GM19035 (cell line): ENCODE data around the gene FBLIM1.

Experiments
- ATAC-seq: cut with Tn5 transposase; IDR thresholded peaks from one replicate; pipeline ENCODE4 v1.9.1; 2021; ENCODE audit not compliant: unreplicated experiment

Gene FBLIM1, protein sequence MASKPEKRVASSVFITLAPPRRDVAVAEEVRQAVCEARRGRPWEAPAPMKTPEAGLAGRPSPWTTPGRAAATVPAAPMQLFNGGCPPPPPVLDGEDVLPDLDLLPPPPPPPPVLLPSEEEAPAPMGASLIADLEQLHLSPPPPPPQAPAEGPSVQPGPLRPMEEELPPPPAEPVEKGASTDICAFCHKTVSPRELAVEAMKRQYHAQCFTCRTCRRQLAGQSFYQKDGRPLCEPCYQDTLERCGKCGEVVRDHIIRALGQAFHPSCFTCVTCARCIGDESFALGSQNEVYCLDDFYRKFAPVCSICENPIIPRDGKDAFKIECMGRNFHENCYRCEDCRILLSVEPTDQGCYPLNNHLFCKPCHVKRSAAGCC

DNA sequence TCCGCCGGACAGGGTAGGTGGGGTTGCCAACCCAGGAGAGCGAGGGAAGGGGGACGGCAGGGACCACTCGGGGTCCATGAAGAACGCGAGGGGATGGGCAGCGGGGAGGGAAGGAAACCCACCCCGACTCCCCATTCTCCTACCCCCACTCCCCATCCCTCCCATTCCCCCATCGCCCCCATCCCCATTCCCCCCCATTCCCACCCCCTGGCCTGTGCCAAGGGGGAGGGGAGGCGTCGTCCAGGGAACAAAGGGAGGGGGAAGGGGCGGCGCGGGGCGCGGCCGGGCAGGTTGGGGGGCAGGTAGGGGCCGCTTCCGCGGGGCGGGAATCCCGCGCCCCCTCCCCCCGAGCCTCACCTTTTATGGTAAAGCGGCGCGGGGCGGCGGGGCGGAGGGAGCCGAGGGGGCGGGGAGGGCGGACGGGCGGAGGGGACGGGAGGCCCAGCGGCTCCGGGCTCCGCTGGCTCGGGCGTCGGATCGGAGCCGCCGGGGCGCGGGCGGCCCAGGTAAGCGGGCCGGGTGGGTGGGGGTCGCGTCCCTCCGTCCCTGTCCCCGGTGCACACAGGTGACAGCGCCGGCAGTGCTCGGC is at the start of gene FBLIM1:
FBLIM1 (plus strand) TSS at position 453 of the 589 bp plus-strand sequence. CDS start 6,189 bp downstream, outside the sequence.
- no peak for ATAC-seq

DNA sequence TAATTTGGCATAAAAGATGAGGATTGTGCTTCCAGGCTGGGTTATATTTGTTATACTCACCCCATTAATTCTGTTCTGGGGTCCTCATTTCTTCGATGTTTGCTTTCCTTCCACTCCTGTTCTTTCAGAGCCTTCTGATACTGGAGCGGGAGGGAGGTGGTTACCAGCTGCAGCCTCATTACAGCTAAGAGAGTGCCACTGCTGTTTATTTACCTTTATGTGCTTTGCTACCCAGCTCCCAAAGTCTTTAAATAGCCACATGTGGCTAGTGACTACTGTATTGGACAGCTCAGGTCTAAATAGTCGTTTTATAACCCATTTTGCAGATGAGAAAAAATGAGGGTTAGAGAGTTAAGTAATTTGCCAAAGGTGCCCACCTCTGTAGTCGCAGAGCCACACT is 49.4 kb upstream of the FBLIM1 start:
- no peak for ATAC-seq

DNA sequence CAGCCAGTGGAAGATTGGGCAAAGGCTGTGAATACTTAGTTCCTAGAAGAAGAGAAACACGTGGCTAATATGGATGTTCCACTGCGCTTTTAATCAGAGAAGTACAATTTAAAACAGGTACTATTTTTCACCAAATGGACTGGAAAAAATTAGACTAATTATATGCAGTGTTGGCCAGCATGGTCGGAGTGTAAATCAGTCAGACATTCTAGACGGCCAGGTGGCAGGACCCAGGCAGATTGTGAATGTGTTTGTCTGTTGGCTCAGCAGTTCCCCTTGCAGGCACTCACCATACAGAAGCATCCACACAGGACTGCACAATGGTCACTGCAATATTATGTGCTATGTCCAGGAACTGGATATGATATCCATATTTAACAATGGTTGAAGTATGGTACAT is 46.4 kb upstream of the FBLIM1 start:
- no peak for ATAC-seq

DNA sequence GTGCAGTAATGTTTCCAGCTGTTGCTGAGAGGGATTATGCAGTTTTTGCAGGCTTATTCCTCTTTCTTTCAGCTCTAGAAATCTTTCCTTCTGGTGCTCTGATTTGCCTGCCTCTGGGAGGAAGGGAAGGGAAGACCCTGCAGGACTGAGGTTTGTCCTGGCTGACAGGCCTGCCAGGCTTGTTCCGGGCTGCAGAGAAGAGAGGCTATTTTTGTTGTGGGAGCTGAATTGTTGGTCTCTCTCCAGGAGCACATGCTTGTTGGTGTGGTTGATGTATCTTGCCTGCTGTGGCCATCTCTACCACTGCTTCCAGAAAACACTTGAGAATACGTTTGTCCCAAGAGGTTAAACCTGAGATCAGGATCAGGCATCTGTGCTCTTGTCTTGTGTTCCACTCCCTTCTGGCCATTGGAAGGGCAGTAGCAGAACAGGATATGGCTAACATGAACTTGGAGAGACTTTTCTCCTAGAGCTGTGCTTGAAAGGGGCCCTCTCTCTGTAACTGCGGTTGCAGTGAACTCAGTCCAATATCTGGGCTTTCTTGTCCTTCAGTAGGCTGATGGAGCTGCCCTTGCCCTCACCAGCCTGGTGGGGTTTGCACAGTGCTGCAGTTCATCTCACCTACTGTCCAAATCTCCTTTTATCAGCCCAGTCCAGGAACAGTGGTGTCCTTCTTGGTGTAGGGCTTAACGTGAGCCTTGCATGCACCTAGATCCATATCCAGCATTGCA is 44.0 kb upstream of the FBLIM1 start:
- no peak for ATAC-seq

DNA sequence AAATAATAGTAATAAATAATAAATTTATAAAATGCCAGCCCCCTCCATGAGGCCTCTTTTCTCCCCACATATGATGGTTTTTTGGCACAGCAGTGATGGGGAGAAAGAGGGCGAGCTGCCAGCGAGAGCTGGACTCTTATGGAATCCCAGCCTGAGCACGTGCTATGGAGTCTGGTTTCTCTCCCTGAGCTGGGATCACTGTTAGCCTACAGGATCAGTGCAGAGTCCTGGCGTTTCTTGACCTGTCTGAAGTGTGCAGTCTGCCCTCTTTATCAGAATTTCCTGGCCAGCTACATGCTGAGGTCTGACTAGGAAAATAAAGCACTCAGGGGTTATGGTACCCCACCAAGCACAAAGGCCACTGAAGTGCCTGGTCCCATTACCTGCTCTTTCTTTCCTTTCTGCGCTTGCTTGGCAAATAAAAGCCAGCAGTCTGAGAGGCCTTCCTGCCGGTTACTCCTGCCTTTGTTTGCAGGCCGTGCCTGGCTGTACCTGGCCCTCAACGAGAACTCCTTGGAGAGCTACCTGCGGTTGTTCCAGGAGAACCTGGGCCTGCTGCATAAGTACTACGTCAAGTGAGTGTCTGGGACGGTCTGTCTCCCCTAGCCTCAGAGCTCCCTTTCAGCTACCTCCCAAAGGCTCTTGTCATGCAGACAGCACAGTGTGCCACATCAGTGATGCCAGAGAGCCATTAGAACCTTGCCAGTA is 41.0 kb upstream of the FBLIM1 start:
- ATAC-seq = no peak

DNA sequence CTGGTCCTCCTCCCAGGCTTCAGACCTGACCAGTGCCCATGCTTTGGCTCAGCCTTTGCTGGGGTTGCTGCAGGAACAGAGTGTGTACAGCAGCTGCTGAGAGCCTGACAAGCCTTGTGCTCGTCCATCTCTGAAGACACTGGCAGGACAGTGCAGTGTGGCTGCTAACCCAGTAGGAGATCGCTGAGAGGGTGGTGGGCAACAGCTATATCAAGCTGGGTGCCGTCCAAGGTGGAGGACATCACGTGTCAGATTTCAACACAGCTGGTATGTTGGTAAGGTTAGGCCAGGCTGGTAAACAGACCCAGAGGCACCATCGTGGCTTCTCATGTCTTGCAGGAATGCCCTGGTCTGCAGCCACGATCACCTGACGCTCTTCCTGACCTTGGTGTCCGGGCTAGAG is 40.4 kb upstream of the FBLIM1 start:
- no peak for ATAC-seq

DNA sequence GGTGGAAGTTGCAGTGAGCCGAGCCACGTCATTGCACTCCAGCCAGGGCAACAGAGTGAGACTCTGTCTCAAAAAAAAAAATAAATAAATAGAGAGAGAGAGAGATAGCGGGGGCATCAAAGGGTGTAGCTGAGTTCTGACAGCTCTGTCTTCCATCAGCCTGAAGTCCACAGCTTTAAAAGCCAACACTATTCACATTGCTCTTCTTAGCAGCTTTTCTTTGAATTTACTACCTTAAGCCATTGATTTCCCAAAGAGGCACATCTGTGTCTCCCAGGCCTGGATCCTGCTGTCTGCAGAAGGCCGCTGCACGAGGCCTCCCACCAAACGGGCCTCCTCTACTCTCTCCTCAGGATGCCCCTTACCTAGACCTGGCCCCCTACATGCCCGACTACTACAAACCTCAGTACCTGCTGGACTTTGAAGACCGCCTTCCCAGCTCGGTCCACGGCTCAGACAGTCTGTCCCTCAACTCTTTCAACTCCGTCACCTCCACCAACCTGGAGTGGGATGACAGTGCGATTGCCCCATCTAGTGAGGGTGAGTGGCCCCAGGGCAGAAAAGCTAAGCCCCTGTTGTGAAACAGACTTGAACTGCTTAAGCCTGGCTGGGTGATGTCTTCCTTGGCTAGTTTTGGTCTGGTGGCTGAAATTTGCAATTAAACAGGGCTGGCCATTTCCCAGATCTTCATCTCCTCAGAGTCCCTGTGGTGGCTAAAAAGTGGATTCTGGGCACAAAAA is 39.0 kb upstream of the FBLIM1 start:
- ATAC-seq = no peak

DNA sequence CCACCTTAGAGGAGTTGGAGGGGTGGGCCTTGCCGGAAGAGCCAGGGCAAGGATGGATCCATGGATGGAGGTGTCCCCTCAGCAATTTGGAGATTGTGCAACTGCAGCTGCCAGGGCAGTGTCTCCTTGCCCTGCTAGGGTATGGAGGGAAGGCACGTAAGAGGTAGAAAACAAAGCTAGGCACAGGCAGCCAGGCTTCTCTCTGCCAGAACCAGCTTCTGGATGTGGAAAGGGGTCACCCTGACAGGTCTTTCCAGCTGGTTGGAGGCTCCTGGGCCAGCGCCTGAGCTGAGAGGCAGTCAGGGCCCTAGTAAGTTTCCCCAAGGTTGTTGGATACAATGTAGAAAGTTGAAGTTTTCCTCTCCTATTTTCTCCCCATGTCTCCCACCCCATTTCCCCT is 37.7 kb upstream of the FBLIM1 start:
- ATAC-seq = no peak

DNA sequence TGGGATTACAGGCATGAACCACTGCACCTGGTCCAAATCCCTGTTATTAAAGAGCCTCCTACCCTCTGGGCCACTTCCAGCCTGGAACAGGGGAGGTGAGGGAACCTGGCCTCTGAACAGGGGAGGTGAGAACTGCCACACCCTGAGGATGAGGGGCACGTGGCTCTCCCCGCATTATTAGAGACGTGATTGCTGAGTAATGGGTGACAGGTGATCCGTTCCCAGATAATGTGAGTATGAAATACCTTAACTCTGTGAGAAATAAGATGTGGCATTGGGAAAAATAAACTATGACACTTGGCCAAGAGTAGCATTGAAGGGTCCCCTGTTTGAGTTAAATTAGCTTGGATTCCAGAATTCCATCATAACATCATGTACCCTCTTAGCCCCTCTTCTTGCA is 36.2 kb upstream of the FBLIM1 start:
- no peak for ATAC-seq

DNA sequence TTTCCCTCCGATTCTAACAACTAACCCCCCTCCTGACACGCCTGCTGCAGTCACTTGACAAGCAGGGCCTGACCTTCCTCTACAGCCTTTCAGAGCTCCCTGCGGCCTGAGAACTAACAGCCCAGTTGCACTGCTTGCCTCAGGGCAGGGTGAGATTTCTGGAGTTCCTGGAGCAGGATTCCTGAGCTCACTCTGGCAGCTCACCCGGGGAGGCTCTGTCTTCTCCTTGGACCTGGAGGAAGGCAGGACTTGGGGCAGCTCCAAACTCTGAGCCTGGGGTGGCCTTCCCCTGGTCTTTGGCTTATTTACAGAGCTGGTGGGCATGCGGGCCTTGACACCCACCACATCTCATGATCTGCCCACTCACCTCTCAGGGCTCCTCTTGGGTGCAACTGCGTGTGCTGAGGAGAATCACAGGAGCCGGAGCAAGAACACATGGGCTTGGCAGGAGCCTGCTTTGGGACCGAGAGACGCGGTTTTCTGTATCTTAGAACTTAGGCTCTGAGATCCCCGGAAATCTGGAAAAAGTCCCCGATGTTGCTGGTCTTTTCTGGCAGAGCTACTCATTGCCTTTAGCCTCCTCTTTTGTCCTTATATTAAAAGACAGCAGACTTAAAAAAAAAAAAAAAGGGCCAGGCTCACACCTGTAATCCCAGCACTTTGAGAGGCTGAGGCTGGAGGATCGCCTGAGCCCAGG is 35.6 kb upstream of the FBLIM1 start:
- no peak for ATAC-seq

DNA sequence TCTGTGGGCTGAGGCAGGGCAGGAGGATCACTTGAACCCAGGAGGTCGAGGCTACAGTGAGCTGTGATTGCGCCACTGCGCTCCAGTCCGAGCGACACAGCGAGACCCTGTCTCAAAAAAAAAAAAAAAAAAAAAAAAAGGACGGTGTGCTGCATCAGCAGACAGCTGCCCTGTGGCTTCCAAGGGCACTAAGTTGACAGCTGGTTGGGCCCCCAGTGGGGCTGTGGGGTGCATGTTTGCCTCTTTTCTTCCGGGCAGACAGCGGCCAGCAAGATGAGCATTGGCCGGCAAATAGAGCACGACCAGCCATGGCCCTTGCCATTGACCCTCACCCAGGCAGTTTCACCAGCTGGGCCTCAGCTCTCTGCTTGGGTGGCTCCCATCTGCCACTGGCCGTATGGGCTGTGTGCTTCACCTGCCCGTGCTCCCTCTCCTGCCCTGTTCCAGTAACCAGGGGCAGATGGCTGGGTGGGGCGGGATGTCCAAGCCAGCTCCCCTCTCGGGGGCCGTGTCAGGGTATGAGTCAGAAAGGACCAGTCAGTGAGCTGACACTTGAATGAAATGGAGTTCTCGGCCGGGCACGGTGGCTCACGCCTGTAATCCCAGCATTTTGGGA is 34.9 kb upstream of the FBLIM1 start:
- no peak for ATAC-seq

DNA sequence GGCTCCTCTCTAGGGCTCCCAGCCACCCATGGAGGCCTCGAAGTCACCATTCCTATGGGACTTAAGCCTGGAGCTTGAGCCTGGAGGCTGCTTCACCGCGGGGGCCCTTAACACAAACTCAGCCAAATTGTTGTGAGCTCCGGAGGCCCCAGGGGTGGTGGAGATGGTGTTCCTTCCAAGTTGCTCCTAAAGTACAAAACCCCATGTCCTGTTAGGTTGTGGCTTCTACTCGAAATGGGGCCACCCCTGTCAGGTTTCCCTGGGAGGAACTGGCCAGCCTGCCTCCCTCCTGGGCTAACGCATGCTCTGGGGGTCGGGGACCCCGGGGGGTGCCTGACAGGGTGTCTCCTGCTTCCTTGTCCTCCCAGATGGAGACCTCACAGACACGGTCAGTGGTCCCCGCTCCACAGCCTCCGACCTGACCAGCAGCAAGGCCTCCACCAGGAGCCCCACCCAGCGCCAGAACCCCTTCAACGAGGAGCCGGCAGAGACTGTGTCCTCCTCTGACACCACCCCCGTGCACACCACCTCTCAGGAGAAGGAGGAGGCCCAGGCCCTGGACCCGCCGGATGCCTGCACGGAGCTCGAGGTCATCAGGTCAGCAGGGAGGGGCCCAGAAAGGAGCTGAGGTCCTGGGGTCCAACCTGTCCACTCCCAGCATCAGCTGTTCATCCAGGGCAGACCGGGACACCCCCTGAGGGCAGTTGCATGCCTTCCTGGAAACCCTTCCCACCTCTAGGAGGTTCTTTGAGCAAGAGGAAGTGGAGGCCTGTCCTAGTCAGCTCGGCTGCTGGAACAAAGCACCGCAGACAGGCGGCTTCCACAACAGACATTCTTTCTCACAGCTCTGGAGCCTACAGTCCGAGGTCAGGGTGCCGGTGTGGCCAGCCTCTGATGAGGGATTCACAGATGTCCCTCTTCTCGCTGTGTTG is 33.4 kb upstream of the FBLIM1 start:
- ATAC-seq = no peak

DNA sequence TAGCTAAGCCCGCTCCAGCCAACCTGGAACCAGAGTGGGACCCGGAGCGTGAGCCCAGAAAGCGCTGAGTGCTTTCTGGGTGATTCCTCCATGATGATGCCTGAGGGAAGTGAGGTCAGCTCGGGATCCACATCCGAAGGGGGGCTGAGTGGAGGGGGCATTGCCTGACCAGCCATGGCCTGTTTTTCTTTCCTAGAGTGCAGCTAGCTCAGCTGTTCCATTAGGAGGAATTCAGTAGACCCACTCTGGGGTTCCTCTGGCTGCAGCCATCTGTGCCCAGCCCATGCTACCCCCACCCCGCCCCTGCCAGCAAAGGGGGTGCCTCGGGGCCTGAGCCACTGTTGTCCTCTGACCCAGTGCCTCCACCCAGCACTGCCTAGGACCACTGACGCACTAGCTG is 32.1 kb upstream of the FBLIM1 start:
- no peak for ATAC-seq

DNA sequence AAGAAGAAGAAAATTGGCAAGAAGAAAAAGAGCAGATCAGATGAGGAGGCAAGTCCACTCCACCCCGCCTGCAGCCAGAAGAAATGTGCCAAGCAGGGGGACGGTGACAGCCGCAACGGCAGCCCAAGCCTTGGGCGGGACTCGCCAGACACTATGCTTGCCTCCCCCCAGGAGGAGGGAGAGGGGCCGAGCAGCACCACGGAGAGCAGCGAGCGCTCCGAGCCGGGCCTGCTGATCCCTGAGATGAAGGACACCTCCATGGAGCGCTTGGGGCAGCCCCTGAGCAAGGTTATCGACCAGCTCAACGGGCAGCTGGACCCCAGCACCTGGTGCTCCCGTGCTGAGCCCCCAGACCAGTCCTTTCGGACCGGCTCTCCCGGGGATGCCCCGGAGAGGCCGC is 31.6 kb upstream of the FBLIM1 start:
- no peak for ATAC-seq

DNA sequence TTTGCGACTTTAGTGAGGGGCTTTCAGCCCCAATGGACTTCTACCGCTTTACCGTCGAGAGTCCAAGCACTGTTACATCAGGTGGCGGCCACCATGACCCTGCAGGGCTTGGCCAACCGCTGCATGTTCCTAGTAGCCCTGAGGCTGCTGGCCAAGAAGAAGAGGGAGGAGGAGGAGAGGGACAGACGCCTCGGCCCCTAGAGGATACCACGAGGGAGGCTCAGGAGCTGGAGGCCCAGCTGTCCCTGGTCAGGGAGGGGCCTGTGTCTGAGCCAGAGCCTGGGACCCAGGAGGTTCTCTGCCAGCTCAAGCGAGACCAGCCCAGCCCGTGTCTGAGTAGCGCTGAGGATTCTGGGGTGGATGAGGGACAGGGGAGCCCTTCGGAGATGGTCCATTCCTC is 31.2 kb upstream of the FBLIM1 start:
- no peak for ATAC-seq

DNA sequence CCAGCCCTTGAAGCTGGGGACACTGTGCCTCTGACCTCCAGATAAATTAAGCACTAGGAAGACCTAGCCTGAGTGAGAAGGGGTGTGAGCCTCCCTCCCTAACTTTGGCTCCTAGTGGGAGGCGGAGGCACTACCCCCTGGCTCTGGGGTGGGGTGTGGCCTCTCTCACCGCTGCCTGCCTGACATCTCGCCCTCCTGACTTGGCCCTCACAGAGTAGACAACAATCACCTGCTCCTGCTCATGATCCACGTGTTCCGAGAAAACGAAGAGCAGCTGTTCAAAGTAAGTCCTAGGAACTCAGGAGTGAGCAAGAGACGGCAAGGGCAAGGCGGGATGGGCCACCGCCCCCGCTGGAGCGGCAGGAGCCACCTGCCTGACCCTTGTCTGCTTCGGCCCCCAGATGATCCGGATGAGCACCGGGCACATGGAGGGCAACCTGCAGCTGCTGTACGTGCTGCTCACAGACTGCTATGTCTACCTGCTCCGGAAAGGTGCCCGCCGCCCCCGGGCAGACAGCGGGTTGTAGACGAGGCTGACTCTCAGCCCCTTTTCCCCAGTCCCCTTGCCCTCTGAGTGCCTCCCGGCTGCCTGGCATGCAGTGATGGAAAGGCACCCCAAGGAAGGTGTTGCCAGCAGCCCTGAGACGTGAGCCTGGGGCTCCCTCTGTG is 30.6 kb upstream of the FBLIM1 start:
- ATAC-seq = no peak

DNA sequence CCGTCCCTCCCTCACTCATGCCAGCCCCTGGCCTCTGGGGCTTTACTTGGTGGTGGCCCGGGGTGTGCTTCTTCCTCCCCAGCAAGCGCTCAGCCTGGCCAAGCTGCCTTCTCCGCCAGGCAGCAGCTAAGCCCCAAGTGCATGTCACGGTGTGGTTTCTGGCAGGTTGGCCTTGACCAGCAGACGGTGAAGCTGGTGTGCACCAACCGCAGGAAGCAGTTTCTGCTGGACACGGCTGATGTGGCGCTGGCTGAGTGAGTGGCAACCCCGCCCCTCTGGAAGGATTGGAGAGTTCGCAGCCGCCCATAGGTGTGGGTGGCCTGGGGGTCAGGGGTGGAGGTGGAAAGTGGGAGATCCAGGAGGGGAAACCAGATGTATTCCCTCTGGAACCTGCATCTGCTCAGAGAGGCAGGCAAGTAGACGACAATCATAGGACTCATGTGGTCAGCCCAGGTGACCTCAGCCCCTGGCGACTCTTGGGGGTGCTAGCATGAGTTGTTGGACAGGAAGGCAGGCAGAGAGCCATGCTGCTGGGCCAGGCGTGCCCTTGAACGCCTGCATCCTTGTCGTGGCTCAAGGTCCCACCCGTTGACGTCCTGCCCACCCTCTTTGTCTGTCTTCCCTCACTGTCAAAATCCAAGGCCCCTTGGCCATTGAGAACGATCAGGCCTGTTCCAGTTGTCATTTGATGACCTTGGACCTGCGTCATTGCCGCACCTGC is 29.5 kb upstream of the FBLIM1 start:
- ATAC-seq = no peak

DNA sequence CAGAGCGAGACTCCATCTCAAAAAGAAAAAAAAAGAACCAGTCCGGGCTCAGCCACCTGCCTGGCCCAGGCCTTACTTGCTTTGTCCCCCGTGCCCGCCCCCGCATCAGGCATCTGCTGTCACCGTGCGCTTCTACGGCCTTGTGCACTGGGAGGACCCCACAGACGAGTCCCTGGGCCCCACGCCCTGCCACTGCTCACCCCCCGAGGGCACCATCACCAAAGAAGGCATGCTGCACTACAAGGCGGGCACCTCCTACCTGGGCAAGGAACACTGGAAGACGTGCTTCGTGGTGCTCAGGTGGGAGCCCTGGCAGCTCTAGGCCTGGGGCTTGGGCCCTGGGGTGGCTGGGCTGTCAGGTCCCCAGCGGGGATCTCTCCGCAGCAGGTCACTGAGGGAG is 28.2 kb upstream of the FBLIM1 start:
- ATAC-seq = no peak
